ENCODE measurements around the gene ARSJ.

- TF ChIP-seq POLR2A (IDR thresholded peaks at IDR 0.05; ENCODE audit: low read length) (no peak), GATA1 (IDR thresholded peaks at IDR 0.05; ENCODE audit: low read depth, low read length) (no peak)
Observed at GRCh38 chr4:113982181-113982580, 2.7 kb upstream of the ARSJ start.
